Liver (tissue), 9 donors: Measurements from ENCODE around the gene ERVK3-1. TPM values are rescaled to one million over a fixed set of nuclear protein-coding genes. Genes with fewer than 3 reads are reported as not detected.

ENCODE experiments used
- DNase-seq: peaks from one replicate; pipeline ENCODE4 v3.0.0-alpha.2; 2017; ENCODE audit warnings: low spot score
- H3K27ac ChIP-seq, 2 donors: one replicate each; pipeline ENCODE4 v1.7.0; 2013; ENCODE audit warnings: inconsistent platforms in 2 of 2, low read length in 2 of 2, control low read depth in 1 of 2, low read depth in 1 of 2, mild to moderate bottlenecking in 1 of 2
- H3K27me3 ChIP-seq, 4 donors: one replicate each; pipeline versions ENCODE4 v1.6.1 to v1.7.0; 2013; ENCODE audit warnings: low read length in 3 of 4, inconsistent platforms in 1 of 4, mild to moderate bottlenecking in 1 of 4, moderate library complexity in 1 of 4; ENCODE audit not compliant: control insufficient read depth in 4 of 4, insufficient read depth in 4 of 4
- H3K36me3 ChIP-seq, 4 donors: one replicate each; pipeline versions ENCODE4 v1.6.1 to v1.7.0; 2013; ENCODE audit warnings: low read length in 3 of 4, mild to moderate bottlenecking in 3 of 4, low read depth in 1 of 4, moderate library complexity in 1 of 4; ENCODE audit not compliant: control insufficient read depth in 4 of 4, insufficient read depth in 3 of 4
- H3K4me1 ChIP-seq, 4 donors: one replicate each; pipeline versions ENCODE4 v1.6.1 to v1.7.0; 2013; ENCODE audit warnings: low read length in 3 of 4, mild to moderate bottlenecking in 3 of 4, moderate library complexity in 1 of 4; ENCODE audit not compliant: control insufficient read depth in 4 of 4, insufficient read depth in 4 of 4
- H3K4me3 ChIP-seq, 3 donors: one replicate each; pipeline versions ENCODE4 v1.6.1 to v1.7.0; 2013; ENCODE audit warnings: low read length in 3 of 3, control low read depth in 1 of 3, low read depth in 1 of 3, mild to moderate bottlenecking in 1 of 3
- H3K9ac ChIP-seq, 2 donors: one replicate each; pipeline ENCODE4 v1.7.0; 2013; ENCODE audit warnings: low read length in 2 of 2, mild to moderate bottlenecking in 2 of 2, moderate library complexity in 2 of 2, control low read depth in 1 of 2, low read depth in 1 of 2
- H3K9me3 ChIP-seq, 4 donors: one replicate each; pipeline versions ENCODE4 v1.6.1 to v1.7.0; 2013; ENCODE audit warnings: low read length in 3 of 4; ENCODE audit not compliant: control insufficient read depth in 4 of 4
- CTCF ChIP-seq: fragments of 150-350 bp; IDR thresholded peaks from 2 replicates; pipeline ENCODE4 v1.5.1; 2017; ENCODE audit warnings: improper control_type of control experiment, low read depth, low read length; ENCODE audit not compliant: missing input control
- EGR1 ChIP-seq, 2 donors: IDR thresholded peaks; 2 replicates each; pipeline ENCODE4 v1.6.1; 2016 to 2018; ENCODE audit warnings: antibody characterized with exemption in 2 of 2, low read depth in 2 of 2
- FOXA2 ChIP-seq: IDR thresholded peaks from 2 replicates; pipeline ENCODE4 v1.6.1; 2016; ENCODE audit warnings: antibody characterized with exemption
- GABPA ChIP-seq, 2 donors: IDR thresholded peaks in 1 of 2; conservative IDR thresholded peaks in 1 of 2; 2 replicates each; pipeline ENCODE4 v1.6.1; 2016; ENCODE audit warnings: antibody characterized with exemption in 2 of 2, mild to moderate bottlenecking in 1 of 2, moderate library complexity in 1 of 2
- HNF4A ChIP-seq, 2 donors: conservative IDR thresholded peaks; 2 replicates each; pipeline ENCODE4 v1.6.1; 2016; ENCODE audit warnings: antibody characterized with exemption in 2 of 2, mild to moderate bottlenecking in 2 of 2
- HNF4G ChIP-seq: IDR thresholded peaks from 2 replicates; pipeline ENCODE4 v1.6.1; 2016; ENCODE audit warnings: antibody characterized with exemption
- MAX ChIP-seq: IDR thresholded peaks from 2 replicates; pipeline ENCODE4 v1.6.1; 2016; ENCODE audit warnings: antibody characterized with exemption
- NR2F2 ChIP-seq: IDR thresholded peaks from 2 replicates; pipeline ENCODE4 v1.6.1; 2016; ENCODE audit warnings: antibody characterized with exemption
- RAD21 ChIP-seq, 2 donors: IDR thresholded peaks; 2 replicates each; pipeline ENCODE4 v1.6.1; 2016; ENCODE audit warnings: antibody characterized with exemption in 2 of 2, mild to moderate bottlenecking in 2 of 2
- REST ChIP-seq: IDR thresholded peaks from 2 replicates; pipeline ENCODE4 v1.6.1; 2016; ENCODE audit warnings: antibody characterized with exemption, mild to moderate bottlenecking
- RXRA ChIP-seq, 2 donors: IDR thresholded peaks; 2 replicates each; pipeline ENCODE4 v1.6.1; 2017 to 2018; ENCODE audit warnings: antibody characterized with exemption in 2 of 2, mild to moderate bottlenecking in 1 of 2
- SP1 ChIP-seq: IDR thresholded peaks from 2 replicates; pipeline ENCODE4 v1.6.1; 2018; ENCODE audit warnings: antibody characterized with exemption, mild to moderate bottlenecking
- TAF1 ChIP-seq: conservative IDR thresholded peaks from 2 replicates; pipeline ENCODE4 v1.6.1; 2016; ENCODE audit warnings: antibody characterized with exemption, mild to moderate bottlenecking
- YY1 ChIP-seq: IDR thresholded peaks from 2 replicates; pipeline ENCODE4 v1.6.1; 2016; ENCODE audit warnings: antibody characterized with exemption, mild to moderate bottlenecking
- ZBTB33 ChIP-seq: IDR thresholded peaks from 2 replicates; pipeline ENCODE4 v1.6.1; 2016; ENCODE audit warnings: antibody characterized with exemption
- WGBS: extraction: QIAGEN DNeasy Blood & Tissue Kit; methylation state at CpG from one replicate; pipeline ENCODE4 v1.1.7; 2013; 5-methylcytosine and 5-hydroxymethylcytosine counted together
- polyA plus RNA-seq, 2 donors: library from polyadenylated mRNA; stranded (reverse) in 1 of 2; unstranded in 1 of 2; fragments of 200-250 nt in 1 of 2; fragments of >200 nt in 1 of 2; fragmentation: Nextera tagmentation in 1 of 2; extraction: Ambion mirVana in 1 of 2; gene quantifications; one replicate each; pipeline versions ENCODE4 v1.2.1 to v1.2.3, GENCODE V29; 2013 to 2015
- total RNA-seq, 2 donors: library from RNA; depleted of rRNA; stranded (reverse); fragments of >200 nt; gene quantifications; one replicate each; pipeline ENCODE4 v1.2.3, GENCODE V29; 2014
- donor health status: healthy.
- donor health status: healthy.
- donor health status: healthy.
- donor health status: healthy.
- donor health status: healthy.

ERVK3-1 gene
- total and polyA plus RNA-seq, 4 donors, result 17.6 to 31.7 (median 24.7) TPM

- TF ChIP-seq MAX, result no peak
- no peak for TF ChIP-seq EGR1 (IDR thresholded peaks at IDR 0.05; ENCODE audit: low read depth in 2 of 2)
- no peak for TF ChIP-seq TAF1
- no peak for TF ChIP-seq NR2F2
- no peak for TF ChIP-seq FOXA2
- no peak for TF ChIP-seq HNF4A (conservative IDR thresholded peaks at IDR 0.05)
- TF ChIP-seq HNF4G, result no peak
- TF ChIP-seq YY1, result no peak
- no peak for TF ChIP-seq CTCF
- TF ChIP-seq GABPA (IDR thresholded peaks at IDR 0.05 in 1 of 2, conservative IDR thresholded peaks at IDR 0.05 in 1 of 2), result no peak
- DNase-seq, result no peak
- Histone ChIP-seq H3K9ac (no peak overlapping the region), H3K4me3 (peak overlapping the region in 2 of 3 donors; percentile 61 to 70), H3K36me3 (peaks cover 0 to 46% (median 32%) of the 10 kb centered on the region in 4 donors), H3K9me3 (peaks cover 77 to 87% (median 80%) of the 10 kb centered on the region in 4 donors), H3K27ac (no peak overlapping the region), H3K27me3 (no peaks in the 10 kb centered on the region), H3K4me1 (no peaks in the 10 kb centered on the region)
- 98% methylated on average over 7 of the region's 7 CpGs for WGBS
Measured at GRCh38 chr19:58262922-58263296, 42.3 kb upstream of the ERVK3-1 start.

- WGBS, result 97% methylated on average over 3 of the region's 3 CpGs
- H3K27me3 ChIP-seq, result no peaks in the 10 kb centered on the region
- DNase-seq, result no peak
- H3K4me3 ChIP-seq, result peak overlapping the region in 2 of 3 donors; percentile 60 to 61
- H3K27ac ChIP-seq, result no peak overlapping the region
- H3K9me3 ChIP-seq, result peaks cover 69 to 75% (median 72%) of the 10 kb centered on the region in 4 donors
- no peak for TF ChIP-seq RXRA (IDR thresholded peaks at IDR 0.05)
- no peak for TF ChIP-seq RAD21 (IDR thresholded peaks at IDR 0.05)
- no peak for TF ChIP-seq REST
- TF ChIP-seq HNF4A (conservative IDR thresholded peaks at IDR 0.05), result no peak
- no peak for TF ChIP-seq FOXA2
- no peak for TF ChIP-seq SP1
- TF ChIP-seq ZBTB33, result no peak
- no peak for TF ChIP-seq YY1
- no peak for TF ChIP-seq CTCF
- no peaks in the 10 kb centered on the region for H3K4me1 ChIP-seq
- H3K36me3 ChIP-seq, result peaks cover 0 to 33% (median 25%) of the 10 kb centered on the region in 4 donors
- H3K9ac ChIP-seq, result no peak overlapping the region
Measured at GRCh38 chr19:58265100-58265499, 40.1 kb upstream of the ERVK3-1 start.
